Activated naive CD8-positive, alpha-beta T cell treated with anti-CD3 and anti-CD28 coated beads, Interleukin-2, amount 50 U/mL, for 24 hours (primary cell): ENCODE results near the gene CGB5.
"Not testable (repeated sequence)": the region's sequence is repeated elsewhere in the genome, so short reads cannot be mapped to it uniquely, and the experiment has no call there.

Experiments
- ATAC-seq: fragments of 150-1000 bp; cut with Tn5 transposase; one replicate; pipeline ENCODE4 v1.10.0; 2021
- DNase-seq: peaks from one replicate; pipeline ENCODE4 v3.0.0; 2021
- H3K27ac Mint-ChIP-seq: one replicate; pipeline ENCODE4 v1.8.0; 2021; ENCODE audit warnings: mild to moderate bottlenecking, mixed read lengths
- H3K27me3 Mint-ChIP-seq: one replicate; pipeline ENCODE4 v1.8.0; 2021; ENCODE audit warnings: mixed read lengths
- H3K36me3 Mint-ChIP-seq: one replicate; pipeline ENCODE4 v1.8.0; 2021; ENCODE audit warnings: low read depth, mixed read lengths
- H3K4me1 Mint-ChIP-seq: one replicate; pipeline ENCODE4 v1.8.0; 2021; ENCODE audit warnings: mixed read lengths
- H3K4me3 Mint-ChIP-seq: one replicate; pipeline ENCODE4 v1.8.0; 2021; ENCODE audit warnings: mild to moderate bottlenecking, moderate library complexity, mixed read lengths
- H3K9me3 Mint-ChIP-seq: one replicate; pipeline ENCODE4 v1.8.0; 2021; ENCODE audit warnings: mixed read lengths

CGB5 gene

GRCh38 chr19:49061000-49061399, 17.4 kb downstream of the CGB5 start:
- H3K4me1 Mint-ChIP-seq = peaks cover 17% of the 10 kb centered on the region
- ATAC-seq (no peak), DNase-seq (no peak)
- H3K36me3 Mint-ChIP-seq = no peaks in the 10 kb centered on the region
- no peaks in the 10 kb centered on the region for H3K9me3 Mint-ChIP-seq
- no peak overlapping the region for H3K27ac Mint-ChIP-seq
- H3K27me3 Mint-ChIP-seq = peaks cover 63% of the 10 kb centered on the region
- no peak overlapping the region for H3K4me3 Mint-ChIP-seq

- DNase-seq = no peak
- H3K27me3 Mint-ChIP-seq = peaks cover 64% of the 10 kb centered on the region
- no peak overlapping the region for H3K4me3 Mint-ChIP-seq
- H3K4me1 Mint-ChIP-seq = peaks cover 14% of the 10 kb centered on the region
- H3K36me3 Mint-ChIP-seq = no peaks in the 10 kb centered on the region
- H3K9me3 Mint-ChIP-seq = no peaks in the 10 kb centered on the region
- no peak for ATAC-seq
- no peak overlapping the region for H3K27ac Mint-ChIP-seq
Measured at GRCh38 chr19:49061445-49061844, 17.8 kb downstream of the CGB5 start.

GRCh38 chr19:49064029-49064629, 20.5 kb downstream of the CGB5 start:
- DNase-seq = no peak
- Mint-ChIP-seq H3K27ac (no peak overlapping the region), H3K9me3 (no peaks in the 10 kb centered on the region), H3K4me3 (no peak overlapping the region), H3K4me1 (no peaks in the 10 kb centered on the region), H3K27me3 (peaks cover 57% of the 10 kb centered on the region), H3K36me3 (no peaks in the 10 kb centered on the region)
- ATAC-seq = no peak

- Mint-ChIP-seq H3K27me3 (peaks cover 56% of the 10 kb centered on the region), H3K36me3 (no peaks in the 10 kb centered on the region), H3K4me1 (no peaks in the 10 kb centered on the region), H3K27ac (no peak within 1 kb of the TSS), H3K4me3 (no peak within 1 kb of the TSS), H3K9me3 (no peaks in the 10 kb centered on the region)
- ATAC-seq (no peak), DNase-seq (no peak)
Measured at GRCh38 chr19:49064768-49065611, 21.3 kb downstream of the CGB5 start, which contains the start of gene NTF4. Gene NTF4, minus strand, starts transcription at chr19:49064818. Its CDS starts 2,821 bp downstream, at chr19:49061997.

GRCh38 chr19:49065905-49066512, 22.4 kb downstream of the CGB5 start:
- Mint-ChIP-seq H3K9me3 (no peaks in the 10 kb centered on the region), H3K36me3 (peaks cover 3% of the 10 kb centered on the region), H3K27me3 (peaks cover 54% of the 10 kb centered on the region), H3K4me1 (no peaks in the 10 kb centered on the region), H3K4me3 (no peak overlapping the region), H3K27ac (no peak overlapping the region)
- DNase-seq = no peak
- no peak for ATAC-seq

GRCh38 chr19:49067554-49067953, 23.9 kb downstream of the CGB5 start:
- no peaks in the 10 kb centered on the region for H3K4me1 Mint-ChIP-seq
- H3K27me3 Mint-ChIP-seq = peaks cover 63% of the 10 kb centered on the region
- ATAC-seq = no peak
- H3K27ac Mint-ChIP-seq = no peak overlapping the region
- H3K4me3 Mint-ChIP-seq = no peak overlapping the region
- H3K9me3 Mint-ChIP-seq = no peaks in the 10 kb centered on the region
- no peak for DNase-seq
- H3K36me3 Mint-ChIP-seq = peaks cover 3% of the 10 kb centered on the region

GRCh38 chr19:49069026-49069425, 25.4 kb downstream of the CGB5 start:
- Mint-ChIP-seq H3K4me1 (peaks cover 10% of the 10 kb centered on the region), H3K27ac (no peak overlapping the region), H3K27me3 (peaks cover 67% of the 10 kb centered on the region), H3K9me3 (no peaks in the 10 kb centered on the region), H3K4me3 (no peak overlapping the region), H3K36me3 (peaks cover 5% of the 10 kb centered on the region)
- ATAC-seq = no peak
- DNase-seq = no peak

- Mint-ChIP-seq H3K4me3 (no peak overlapping the region), H3K9me3 (no peaks in the 10 kb centered on the region), H3K4me1 (peaks cover 10% of the 10 kb centered on the region), H3K27me3 (peaks cover 70% of the 10 kb centered on the region), H3K36me3 (peaks cover 5% of the 10 kb centered on the region), H3K27ac (no peak overlapping the region)
- no peak for DNase-seq
- ATAC-seq = no peak
Measured at GRCh38 chr19:49070416-49070815, 26.8 kb downstream of the CGB5 start.

- no peak for ATAC-seq
- H3K4me1 Mint-ChIP-seq = peaks cover 10% of the 10 kb centered on the region
- H3K9me3 Mint-ChIP-seq = no peaks in the 10 kb centered on the region
- H3K27ac Mint-ChIP-seq = no peak overlapping the region
- H3K36me3 Mint-ChIP-seq = peaks cover 5% of the 10 kb centered on the region
- peaks cover 61% of the 10 kb centered on the region for H3K27me3 Mint-ChIP-seq
- DNase-seq = peak; percentile 33
- no peak overlapping the region for H3K4me3 Mint-ChIP-seq
Measured at GRCh38 chr19:49071860-49072547, 28.4 kb downstream of the CGB5 start.

GRCh38 chr19:49073514-49074378, 30.1 kb downstream of the CGB5 start:
- DNase-seq (no peak), ATAC-seq (no peak)
- Mint-ChIP-seq H3K36me3 (peaks cover 5% of the 10 kb centered on the region), H3K4me1 (peaks cover 10% of the 10 kb centered on the region), H3K4me3 (peak overlapping the region; percentile 8), H3K27ac (no peak overlapping the region), H3K27me3 (peaks cover 53% of the 10 kb centered on the region), H3K9me3 (no peaks in the 10 kb centered on the region)

- DNase-seq = not testable (repeated sequence)
- Mint-ChIP-seq H3K27me3 (peaks cover 44% of the 10 kb centered on the region), H3K4me1 (peaks cover 10% of the 10 kb centered on the region)
Measured at GRCh38 chr19:49074869-49075268, 31.2 kb downstream of the CGB5 start.

GRCh38 chr19:49080392-49080791, 36.7 kb downstream of the CGB5 start:
- ATAC-seq (no peak), DNase-seq (no peak)
- Mint-ChIP-seq H3K9me3 (no peaks in the 10 kb centered on the region), H3K27ac (no peak overlapping the region), H3K4me1 (peaks cover 9% of the 10 kb centered on the region), H3K4me3 (no peak overlapping the region), H3K27me3 (peaks cover 11% of the 10 kb centered on the region), H3K36me3 (peaks cover 6% of the 10 kb centered on the region)

More at GRCh38 chr19:49074869-49075268, 31.2 kb downstream of the CGB5 start:
- not testable (repeated sequence) for ATAC-seq, H3K4me3 Mint-ChIP-seq, H3K36me3 Mint-ChIP-seq, H3K9me3 Mint-ChIP-seq, H3K27ac Mint-ChIP-seq

- Mint-ChIP-seq H3K9me3 (no peaks in the 10 kb centered on the region), H3K4me3 (no peak overlapping the region), H3K27ac (no peak overlapping the region), H3K27me3 (peaks cover 9% of the 10 kb centered on the region), H3K36me3 (peaks cover 13% of the 10 kb centered on the region), H3K4me1 (peaks cover 13% of the 10 kb centered on the region)
- ATAC-seq = no peak
- DNase-seq = no peak
Measured at GRCh38 chr19:49081273-49081672, 37.6 kb downstream of the CGB5 start.
